DOHH2 (cell line): Measurements from ENCODE around the gene GAS7.

Source experiments
- CTCF ChIP-seq: fragments of 200-600 bp; sonication (generic); IDR thresholded peaks from one replicate; pipeline ENCODE4 v1.5.1; 2014; ENCODE audit warnings: antibody characterized with exemption, mild to moderate bottlenecking, low read depth, low read length; ENCODE audit not compliant: poor library complexity, severe bottlenecking
- EZH2phosphoT487 ChIP-seq: fragments of 200-600 bp; sonication (generic); IDR thresholded peaks from 2 replicates; pipeline ENCODE4 v1.6.1; 2017; ENCODE audit warnings: borderline replicate concordance, mild to moderate bottlenecking, antibody characterized with exemption, low read length, moderate library complexity, mixed read lengths

- no peak for TF ChIP-seq CTCF
- no peak for TF ChIP-seq EZH2phosphoT487
Observed at GRCh38 chr17:10196941-10197340, 1.5 kb downstream of the GAS7 start.
